Measurements from ENCODE around the gene DNAH5.
"Not testable (repeated sequence)": the region's sequence is repeated elsewhere in the genome, so short reads cannot be mapped to it uniquely, and the experiment has no call there.

The DNAH5 gene, protein sequence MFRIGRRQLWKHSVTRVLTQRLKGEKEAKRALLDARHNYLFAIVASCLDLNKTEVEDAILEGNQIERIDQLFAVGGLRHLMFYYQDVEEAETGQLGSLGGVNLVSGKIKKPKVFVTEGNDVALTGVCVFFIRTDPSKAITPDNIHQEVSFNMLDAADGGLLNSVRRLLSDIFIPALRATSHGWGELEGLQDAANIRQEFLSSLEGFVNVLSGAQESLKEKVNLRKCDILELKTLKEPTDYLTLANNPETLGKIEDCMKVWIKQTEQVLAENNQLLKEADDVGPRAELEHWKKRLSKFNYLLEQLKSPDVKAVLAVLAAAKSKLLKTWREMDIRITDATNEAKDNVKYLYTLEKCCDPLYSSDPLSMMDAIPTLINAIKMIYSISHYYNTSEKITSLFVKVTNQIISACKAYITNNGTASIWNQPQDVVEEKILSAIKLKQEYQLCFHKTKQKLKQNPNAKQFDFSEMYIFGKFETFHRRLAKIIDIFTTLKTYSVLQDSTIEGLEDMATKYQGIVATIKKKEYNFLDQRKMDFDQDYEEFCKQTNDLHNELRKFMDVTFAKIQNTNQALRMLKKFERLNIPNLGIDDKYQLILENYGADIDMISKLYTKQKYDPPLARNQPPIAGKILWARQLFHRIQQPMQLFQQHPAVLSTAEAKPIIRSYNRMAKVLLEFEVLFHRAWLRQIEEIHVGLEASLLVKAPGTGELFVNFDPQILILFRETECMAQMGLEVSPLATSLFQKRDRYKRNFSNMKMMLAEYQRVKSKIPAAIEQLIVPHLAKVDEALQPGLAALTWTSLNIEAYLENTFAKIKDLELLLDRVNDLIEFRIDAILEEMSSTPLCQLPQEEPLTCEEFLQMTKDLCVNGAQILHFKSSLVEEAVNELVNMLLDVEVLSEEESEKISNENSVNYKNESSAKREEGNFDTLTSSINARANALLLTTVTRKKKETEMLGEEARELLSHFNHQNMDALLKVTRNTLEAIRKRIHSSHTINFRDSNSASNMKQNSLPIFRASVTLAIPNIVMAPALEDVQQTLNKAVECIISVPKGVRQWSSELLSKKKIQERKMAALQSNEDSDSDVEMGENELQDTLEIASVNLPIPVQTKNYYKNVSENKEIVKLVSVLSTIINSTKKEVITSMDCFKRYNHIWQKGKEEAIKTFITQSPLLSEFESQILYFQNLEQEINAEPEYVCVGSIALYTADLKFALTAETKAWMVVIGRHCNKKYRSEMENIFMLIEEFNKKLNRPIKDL (N-terminal part only)

DNA sequence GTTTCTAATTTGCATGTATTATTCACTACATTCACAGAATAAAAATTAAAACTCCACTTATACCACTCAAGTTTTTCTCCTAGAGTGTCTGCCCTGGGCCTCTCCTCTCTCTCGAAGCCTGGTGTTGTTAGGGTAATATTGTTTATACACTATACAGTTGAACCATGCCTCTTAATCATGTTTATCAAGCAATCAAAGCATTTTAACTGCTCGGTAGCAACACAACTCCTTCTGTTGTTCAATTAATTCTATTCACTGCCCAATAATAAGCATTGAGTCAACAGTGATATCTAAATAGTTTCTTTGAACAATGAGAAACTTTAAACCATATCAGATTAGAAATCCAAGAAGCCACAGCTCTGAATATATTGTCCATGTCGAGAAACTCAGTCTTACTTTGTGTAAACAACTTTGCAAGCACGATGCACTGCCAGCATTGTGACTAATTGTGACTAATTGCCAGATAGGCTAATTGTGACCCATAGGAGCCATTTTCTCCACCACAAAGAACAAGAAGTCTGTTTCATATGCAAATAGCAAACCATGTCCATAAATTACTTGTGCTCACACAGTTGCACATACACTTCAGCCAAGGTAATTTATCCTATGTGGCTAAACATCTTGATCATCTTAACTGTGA lies at the start of gene DNAH5:
DNAH5 (minus strand) TSS at position 129 of the 640 bp plus-strand sequence. CDS start 250 bp downstream, outside the sequence.
- DNase-seq (ENCODE audit: low read depth) = no peak

DNA sequence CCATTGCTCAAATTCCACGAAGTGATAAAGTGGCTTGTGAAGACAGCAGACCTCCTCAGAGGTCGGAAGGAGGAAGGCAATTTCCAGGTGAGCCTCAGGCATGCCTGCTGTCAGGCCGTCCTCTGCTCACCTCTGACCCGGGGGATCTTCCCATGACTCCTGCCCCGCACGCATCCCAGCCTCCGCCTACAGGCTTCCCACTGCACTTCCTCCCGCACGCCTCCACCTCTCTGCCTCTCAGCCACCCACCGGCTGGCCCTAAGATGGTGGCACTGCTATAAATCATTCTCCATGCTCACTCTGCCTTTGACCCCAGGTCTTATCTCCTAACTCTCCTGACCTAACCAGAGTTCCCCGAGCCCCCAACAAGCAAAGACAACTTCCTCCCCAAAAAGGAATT lies 49.4 kb upstream of the DNAH5 start:
- DNase-seq (ENCODE audit: low read depth) = no peak

DNA sequence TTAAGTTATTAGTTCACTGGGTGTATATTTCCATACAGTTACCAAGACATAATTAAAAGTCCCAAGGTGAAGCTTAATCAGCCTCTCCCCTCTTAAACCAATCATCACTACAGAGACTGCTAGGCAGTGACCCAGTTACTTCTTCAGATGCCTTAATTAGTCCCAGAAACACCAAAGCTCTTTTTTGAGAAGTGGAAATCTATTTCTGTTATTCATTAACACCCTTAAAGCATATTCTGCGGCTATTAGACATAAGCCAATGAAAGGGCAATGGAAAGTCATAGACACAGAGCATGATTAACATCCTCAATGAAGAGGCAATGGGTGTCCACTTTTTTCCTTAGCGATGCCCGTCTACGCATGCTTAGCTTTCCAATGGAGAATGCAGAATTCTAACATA lies 48.3 kb upstream of the DNAH5 start:
- DNase-seq (ENCODE audit: low read depth) = no peak

DNA sequence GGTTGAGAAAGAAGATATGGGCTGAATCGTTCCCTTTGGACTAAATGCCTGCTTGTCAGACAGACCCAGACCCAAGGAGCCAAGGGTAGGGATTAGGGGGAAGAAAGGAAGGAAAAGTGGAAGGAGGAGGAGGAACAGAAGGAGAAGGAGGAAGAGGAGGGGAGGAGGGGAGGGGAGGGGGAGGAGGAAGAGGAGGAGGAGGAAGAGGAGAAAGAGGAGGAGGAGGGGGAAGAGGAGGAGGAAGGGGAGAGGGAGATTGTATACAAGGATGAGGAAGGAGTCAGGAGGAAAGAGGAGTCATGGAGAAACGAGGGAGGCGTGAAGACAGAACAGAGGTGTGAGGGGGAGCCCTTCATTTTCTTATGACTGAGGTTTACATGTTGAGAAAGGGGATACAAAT lies 46.9 kb upstream of the DNAH5 start:
- DNase-seq (ENCODE audit: low read depth) = no peak

DNA sequence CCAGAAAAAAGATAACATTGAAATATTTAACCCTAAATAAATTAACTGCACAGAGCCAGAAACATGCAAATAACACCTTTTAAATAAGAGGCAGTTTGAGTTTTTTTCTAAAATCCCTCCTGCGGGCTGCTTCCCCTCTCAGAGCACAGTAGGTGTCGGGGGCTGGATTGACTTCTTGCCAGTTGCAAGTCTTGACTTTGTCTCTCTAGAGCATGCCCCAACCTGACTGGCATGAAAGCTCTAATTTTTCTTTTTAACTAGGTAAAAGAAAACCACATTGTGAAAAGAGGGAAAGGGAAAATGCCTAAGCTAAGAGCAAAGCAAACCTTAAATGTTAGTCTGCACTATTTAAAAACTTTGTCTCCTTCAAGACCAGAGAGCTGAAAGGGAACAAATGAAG lies 46.4 kb upstream of the DNAH5 start:
- DNase-seq (ENCODE audit: low read depth) = no peak

DNA sequence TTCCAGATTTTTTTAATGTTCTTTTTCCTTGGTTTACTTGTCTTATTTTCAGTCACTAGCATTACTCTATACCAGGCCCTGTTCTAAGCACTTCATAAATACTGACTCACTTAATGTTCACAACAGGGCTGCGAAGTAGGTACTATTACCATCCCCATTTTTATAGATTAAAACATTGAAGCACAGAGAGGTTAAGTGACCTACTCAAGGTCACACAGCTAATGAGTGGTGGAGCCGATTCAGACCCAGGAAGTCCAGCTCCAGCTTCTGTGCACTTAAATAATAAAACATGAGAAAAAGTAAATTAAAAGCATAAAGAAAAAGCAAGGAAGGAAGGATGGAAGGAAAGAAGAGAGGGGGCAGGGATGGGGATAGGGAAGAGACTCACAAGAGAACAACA lies 45.3 kb upstream of the DNAH5 start:
- DNase-seq (ENCODE audit: low read depth) = no peak

DNA sequence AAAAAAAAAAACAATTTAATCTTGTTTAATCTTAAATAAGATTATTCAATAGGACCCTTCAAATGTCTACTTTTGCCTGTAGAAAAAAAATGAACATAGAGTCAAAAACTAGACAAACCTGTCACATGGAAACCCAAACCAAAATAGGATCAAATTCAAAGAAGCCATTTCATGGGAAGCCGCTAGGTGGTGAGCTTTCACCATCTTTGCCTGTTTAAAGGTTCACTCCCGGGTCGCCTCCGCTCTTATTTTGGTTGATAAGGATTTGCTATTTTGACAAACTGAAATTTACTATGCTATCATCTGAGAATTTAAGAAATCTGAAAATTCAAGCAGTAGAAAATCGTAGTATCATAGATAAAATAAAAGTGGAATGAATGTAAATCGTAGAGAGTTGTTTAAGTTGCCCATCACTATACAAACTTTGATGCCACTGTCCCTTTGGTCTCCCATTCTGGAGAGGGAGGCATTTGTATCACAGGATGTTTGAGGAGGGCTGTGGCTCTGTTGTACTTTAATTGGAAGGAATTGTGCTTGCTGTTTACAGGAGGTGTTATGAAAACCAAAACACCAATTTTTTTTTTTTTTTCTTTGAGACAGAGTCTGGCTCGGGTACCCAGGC lies 43.5 kb upstream of the DNAH5 start:
- DNase-seq (ENCODE audit: low read depth) = peak; percentile 30

DNA sequence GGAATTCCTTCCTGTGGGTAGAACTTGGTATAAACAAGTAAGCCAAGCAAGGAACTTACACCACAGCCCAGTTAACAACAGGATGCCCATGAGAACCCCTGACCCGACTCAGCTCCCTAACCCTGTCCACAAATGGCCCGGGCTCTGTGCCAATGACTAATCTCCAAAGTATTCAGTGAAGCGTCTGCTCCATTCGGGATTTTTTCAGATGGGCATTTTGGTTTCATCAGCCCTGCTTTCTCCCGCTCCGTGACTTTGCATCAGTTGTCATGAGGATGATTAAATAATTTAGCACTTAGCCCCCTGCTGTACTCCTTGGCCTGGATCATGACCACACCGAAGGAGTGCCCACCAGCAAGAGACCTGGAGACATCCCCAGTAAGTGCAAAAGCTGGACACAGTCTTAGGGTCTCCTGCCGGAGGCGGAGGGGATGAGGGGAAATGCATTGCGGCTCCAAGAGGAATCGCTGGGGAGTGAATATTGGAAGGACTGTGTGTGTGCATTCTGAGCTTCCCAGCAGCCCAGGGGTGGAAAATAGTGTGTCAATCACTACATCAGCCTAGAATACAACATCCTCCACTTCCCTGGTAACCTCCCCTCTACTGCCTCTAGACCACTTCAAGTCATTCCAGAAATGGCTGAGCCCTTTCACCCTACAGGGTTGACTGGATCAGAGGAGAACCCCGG lies 41.4 kb upstream of the DNAH5 start:
- DNase-seq (ENCODE audit: low read depth) = peak; percentile 68

DNA sequence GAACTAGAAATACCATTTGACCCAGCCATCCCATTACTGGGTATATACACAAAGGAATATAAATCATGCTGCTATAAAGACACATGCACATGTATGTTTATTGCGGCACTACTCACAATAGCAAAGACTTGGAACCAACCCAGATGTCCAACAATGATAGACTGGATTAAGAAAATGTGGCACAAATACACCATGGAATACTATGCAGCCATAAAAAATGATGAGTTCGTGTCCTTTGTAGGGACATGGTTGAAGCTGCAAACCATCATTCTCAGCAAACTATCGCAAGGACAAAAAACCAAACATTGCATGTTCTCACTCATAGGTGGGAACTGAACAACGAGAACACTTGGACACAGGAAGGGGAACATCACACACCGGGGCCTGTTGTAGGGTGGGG lies 40.4 kb upstream of the DNAH5 start:
- not testable (repeated sequence) for DNase-seq (ENCODE audit: low read depth)

DNA sequence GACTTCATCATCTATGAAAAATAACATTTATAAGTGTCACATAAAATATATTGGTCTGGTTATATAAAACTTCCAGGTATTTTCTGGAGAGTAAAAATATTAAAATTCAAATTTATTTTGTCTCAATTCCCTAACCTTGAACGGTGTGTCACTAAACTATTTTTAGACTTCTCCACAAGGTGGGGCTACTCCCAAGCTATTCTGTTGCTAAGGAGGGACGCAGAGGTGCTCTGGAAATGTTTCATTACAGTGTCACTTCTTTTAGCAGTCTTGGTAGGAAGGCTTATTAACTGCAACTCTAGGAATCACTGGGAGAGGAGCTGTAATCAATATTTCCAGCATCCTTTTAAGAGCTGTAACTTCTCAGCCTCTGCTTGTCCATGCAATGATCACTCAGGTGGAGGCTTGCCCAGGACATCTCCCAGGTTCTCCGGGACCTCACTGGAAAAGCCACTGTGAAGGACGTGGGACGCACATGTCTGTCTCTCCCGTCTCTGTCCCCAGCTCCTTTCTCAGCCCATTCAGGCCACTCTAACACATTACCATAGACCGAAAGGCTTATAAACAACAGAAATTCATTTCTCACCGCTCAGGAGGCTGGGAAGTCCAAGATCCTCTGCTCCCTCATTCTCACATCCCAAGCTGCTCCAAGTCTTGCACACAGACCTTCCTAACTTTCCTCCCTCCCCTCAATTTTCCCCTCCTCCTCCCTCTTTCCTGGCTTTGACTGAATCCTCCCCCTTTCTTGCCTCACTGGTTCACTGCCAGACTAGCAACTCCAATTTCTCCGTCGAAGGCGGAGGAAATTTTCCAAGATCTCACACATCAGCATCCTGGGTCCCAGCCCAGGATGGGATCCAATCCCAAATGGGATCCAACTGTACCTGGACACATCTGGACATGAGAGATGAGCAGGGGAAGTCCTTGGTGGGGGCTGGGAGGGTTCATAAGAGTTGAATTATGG lies 32.7 kb upstream of the DNAH5 start:
- DNase-seq (ENCODE audit: low read depth) = peak; percentile 13

DNA sequence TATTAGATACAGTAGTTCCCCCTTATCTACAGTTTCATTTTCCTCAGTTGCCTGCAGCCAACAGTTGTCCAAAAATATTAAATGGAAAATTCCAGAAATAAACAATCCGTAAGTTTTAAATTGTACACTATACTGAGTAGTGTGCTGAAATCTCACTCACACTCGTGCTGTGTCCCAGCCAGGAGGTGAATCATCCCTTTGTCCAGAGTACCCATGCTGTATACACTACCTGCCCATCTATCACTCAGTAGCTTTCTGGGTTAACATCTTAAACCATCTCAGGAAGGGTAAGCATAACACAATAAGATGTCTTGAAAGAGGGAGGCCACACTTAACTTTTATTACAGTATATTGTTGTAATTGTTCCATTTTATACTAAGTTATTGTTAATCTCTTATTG lies 31.7 kb upstream of the DNAH5 start:
- DNase-seq (ENCODE audit: low read depth) = no peak

DNA sequence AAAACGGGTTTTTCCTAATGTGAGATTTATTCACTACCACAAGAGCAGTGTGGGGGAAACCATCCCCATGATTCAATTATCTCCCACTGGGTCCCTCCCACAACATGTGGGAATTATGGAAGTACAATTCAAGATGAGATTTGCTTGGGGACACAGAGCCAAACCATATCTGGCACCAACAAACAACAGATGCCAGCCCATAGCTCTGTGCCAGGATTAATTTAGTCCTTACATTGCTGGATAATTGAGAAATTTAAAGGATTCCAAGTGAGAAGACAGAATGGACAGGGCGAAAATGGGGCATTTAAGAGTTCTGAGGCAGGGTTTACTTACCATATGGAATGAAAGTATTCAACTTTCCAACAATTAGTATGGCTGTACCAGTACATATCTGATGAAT lies 30.8 kb upstream of the DNAH5 start:
- DNase-seq (ENCODE audit: low read depth) = no peak

DNA sequence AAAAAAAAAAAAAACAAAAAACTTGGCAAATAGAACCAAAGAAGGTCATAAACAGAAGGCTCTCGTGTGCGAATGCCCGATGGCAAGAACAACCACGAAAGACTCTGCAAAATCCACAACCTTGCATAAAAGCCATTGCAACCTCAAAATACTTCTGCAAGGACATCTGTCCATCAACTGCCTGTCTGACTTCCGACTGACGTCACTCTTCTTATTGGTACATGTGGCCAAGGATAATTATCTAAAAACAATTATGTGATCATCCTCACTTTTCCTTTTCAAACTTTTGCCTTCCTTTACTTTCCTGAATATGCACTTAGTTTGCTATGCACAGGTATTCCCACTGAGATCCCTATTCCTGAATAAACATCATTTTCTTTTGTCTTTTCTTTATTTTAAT lies 29.2 kb upstream of the DNAH5 start:
- no peak for DNase-seq (ENCODE audit: low read depth)

DNA sequence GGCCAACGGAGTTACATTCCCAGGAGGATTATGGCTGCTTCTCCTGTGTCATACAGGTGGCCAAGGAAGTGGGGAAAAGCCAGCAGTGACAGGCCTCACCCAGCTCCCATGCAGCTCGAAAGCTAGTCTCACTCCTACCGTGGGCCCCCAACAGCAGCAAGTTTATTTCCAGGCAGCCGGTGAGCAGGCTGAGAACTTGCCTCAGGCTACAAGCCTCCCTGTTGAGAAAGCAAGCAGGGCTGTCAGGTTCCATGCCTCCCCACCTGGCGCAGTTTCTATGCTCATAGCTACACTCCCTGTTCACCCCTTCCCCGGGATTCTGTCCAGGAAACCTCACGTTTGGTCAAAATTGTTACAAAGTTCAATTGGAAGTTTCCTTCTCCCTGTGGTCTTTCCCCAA lies 27.5 kb upstream of the DNAH5 start:
- DNase-seq (ENCODE audit: low read depth) = no peak

DNA sequence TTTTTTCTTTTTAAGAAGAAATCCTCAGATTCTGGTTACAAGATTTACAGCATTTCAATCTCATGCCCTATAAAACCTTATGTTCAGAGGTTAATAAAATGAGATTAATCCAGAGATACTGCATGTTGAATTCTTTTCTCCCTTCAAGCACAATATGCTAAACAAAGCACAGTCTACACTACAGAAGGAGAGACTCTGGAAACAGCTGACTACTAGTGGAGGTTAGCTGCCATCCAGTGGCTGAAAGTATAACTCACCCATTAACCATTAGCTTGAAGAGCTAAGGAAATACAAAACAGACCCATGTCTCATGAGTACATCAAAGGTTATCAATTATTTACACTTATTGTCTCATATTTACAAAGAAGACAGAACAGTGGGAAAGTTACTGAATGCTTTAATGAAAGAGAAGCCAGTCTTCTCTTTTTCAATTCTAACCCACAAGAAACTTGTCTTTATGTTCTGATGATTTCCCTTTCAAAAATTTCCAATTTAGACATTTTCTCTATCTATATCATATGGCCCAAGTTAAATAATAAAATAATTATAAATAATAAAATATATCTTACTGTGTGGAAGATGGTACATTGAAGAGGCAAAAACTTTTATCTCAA lies 12.7 kb upstream of the DNAH5 start:
- peak; percentile 24 for DNase-seq (ENCODE audit: low read depth)

DNA sequence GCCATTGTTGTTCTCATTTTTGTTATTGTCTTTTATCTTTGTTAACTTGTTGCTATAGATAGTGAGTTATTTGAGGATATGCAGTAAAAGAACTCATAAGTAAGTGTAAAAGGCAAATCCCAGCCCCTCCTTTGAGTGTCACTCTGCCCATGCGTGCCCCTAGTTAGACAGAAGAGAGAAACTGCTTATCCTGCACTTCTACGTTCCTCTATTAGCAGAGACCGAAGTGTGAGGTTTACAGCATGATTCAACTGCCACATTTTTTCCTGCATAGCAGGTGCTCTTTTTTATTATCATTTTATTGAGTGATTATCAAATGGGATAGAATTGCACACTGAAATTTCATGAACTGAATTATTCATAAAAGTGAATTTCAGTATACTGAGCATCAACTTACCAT lies 12.0 kb upstream of the DNAH5 start:
- no peak for DNase-seq (ENCODE audit: low read depth)

DNA sequence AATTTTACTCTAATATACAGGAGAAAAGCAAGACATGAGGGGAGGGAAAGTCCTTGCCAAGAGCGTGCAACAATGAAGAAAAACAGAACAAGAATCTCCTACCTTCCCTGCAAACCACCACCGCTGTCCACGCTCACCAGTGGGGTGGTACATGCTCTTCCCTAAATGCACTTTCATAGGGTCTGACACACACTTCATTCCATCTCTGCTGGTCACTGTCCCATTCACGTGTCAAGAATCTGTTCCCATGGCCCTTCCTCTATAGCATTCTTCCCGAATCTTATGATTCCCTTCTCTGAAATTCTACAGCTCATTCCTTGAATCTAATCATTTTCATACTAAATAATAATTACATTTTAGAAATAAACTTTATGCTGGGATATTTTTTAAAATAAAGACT lies 11.4 kb upstream of the DNAH5 start:
- DNase-seq (ENCODE audit: low read depth) = no peak

DNA sequence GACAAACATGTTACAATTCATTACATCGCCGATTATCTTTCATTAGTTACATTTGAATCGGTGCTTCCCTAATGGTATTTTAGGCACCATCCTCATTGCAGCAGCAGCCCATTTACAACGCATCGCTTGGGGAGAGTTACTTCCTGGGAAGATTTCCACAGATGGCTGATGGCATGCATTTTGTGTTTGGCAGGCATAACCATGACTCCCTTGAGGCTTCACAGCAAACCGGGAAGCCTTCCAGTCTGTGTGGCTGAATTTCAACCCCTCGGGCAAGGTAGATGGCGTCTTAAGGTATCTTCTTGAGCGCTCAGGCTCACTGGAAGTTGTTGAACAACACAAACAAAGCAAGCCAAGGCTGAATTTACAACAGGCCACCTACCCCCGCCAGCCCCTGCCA lies 1.6 kb upstream of the DNAH5 start:
- DNase-seq (ENCODE audit: low read depth) = no peak

DNA sequence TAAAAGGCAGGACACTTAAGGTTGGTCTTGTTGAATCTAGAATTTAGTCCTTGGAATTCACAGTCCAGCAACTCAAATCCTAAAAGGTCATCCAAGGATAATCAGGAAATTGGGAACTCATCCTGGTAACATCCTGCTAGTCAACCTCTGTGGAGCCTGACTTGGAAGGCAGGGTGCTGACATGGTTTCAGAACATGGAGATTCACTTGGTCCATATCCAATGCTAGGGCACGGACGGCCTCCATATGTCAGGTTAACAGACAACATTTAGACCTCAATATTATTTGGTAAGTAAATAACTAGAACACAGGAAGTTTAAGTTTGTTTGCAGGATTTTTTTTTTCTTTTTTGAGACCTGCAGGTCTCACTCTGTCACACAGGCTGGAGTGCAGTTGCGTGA lies 783 bp upstream of the DNAH5 start:
- DNase-seq (ENCODE audit: low read depth) = no peak
